GM12892 (cell line): ENCODE data around the gene ZDHHC1.

Source experiments
- POLR2A ChIP-seq: IDR thresholded peaks from 2 replicates; pipeline ENCODE4 v1.6.1; 2011; ENCODE audit warnings: low read depth, low read length, control low read depth
- POLR2AphosphoS5 ChIP-seq: IDR thresholded peaks from 2 replicates; pipeline ENCODE4 v1.6.1; 2011; ENCODE audit warnings: low read depth, low read length, control low read depth
- TAF1 ChIP-seq: IDR thresholded peaks from 2 replicates; pipeline ENCODE4 v1.6.1; 2011; ENCODE audit warnings: low read depth, mild to moderate bottlenecking, control low read depth, low read length, borderline replicate concordance

DNA sequence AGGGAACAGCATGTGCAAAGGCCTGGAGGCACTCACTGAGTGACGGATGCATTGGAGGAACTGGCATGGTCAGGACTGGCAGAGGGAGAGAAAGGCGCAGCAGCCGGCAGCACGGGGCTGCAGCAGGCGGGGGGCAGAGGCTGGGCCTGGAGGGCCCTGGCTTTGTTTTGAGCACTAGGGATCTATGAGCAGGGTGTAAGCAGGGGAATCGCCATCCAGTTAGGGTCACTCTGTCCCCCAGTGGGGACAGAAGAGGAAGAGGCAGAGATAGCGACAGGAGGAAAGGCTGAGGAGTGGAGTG lies 28.8 kb upstream of the ZDHHC1 start:
- TF ChIP-seq POLR2A (no peak), POLR2AphosphoS5 (no peak), TAF1 (no peak)
